Activated T-helper 1 cell treated with anti-CD3 and anti-CD28 coated beads, Interleukin-12 subunit alpha, Interleukin-12 subunit beta, Interleukin-2, Interleukin-4 antibody, amounts not matched to agents 30 ng/mL and 10 ng/mL and 1 ng/mL, durations not matched to agents 14 hours and 24 hours and 36 hours (primary cell): ENCODE results near the gene SSC5D. TPM values are rescaled to one million over a fixed set of nuclear protein-coding genes. Genes with fewer than 3 reads are reported as not detected.

ENCODE experiments used
- DNase-seq: peaks from one replicate; pipeline ENCODE4 v3.0.0; 2021; ENCODE audit warnings: low spot score
- H3K27ac Mint-ChIP-seq: one replicate; pipeline ENCODE4 v1.8.0; 2021; ENCODE audit warnings: mild to moderate bottlenecking, mixed read lengths
- H3K27me3 Mint-ChIP-seq: one replicate; pipeline ENCODE4 v1.8.0; 2022; ENCODE audit warnings: mild to moderate bottlenecking, moderate library complexity, mixed read lengths; ENCODE audit not compliant: insufficient read depth
- H3K36me3 Mint-ChIP-seq: one replicate; pipeline ENCODE4 v1.8.0; 2021; ENCODE audit warnings: low read depth, mixed read lengths
- H3K4me1 Mint-ChIP-seq: one replicate; pipeline ENCODE4 v1.8.0; 2021; ENCODE audit warnings: low read depth, mixed read lengths
- H3K4me3 Mint-ChIP-seq: one replicate; pipeline ENCODE4 v1.8.0; 2021; ENCODE audit warnings: mild to moderate bottlenecking, moderate library complexity, mixed read lengths
- H3K9me3 Mint-ChIP-seq: one replicate; pipeline ENCODE4 v1.8.0; 2021; ENCODE audit warnings: mixed read lengths
- intact Hi-C: fragments of 100-400 bp; cut with micrococcal nuclease; formaldehyde crosslinking; loops from one replicate; pipeline ENCODE4 v1.15.1; 2024
- total RNA-seq: library from RNA; stranded (reverse); gene quantifications from 2 replicates; pipeline ENCODE4 v1.2.3, GENCODE V29; 2022

Gene SSC5D
- total RNA-seq, 1 donor from 2014 or later = 0.65 TPM

GRCh38 chr19:55468054-55468393 lies 20.2 kb upstream of the SSC5D start:
- intact Hi-C loops = no loop called here
- Mint-ChIP-seq H3K36me3 (no peaks in the 10 kb centered on the region), H3K4me3 (no peak overlapping the region), H3K27ac (no peak overlapping the region), H3K4me1 (peaks cover 5% of the 10 kb centered on the region), H3K27me3 (peaks cover 2% of the 10 kb centered on the region), H3K9me3 (no peaks in the 10 kb centered on the region)
- DNase-seq = no peak

- Mint-ChIP-seq H3K9me3 (no peaks in the 10 kb centered on the region), H3K4me3 (no peak overlapping the region), H3K36me3 (no peaks in the 10 kb centered on the region), H3K4me1 (peaks cover 5% of the 10 kb centered on the region), H3K27ac (no peak overlapping the region), H3K27me3 (peaks cover 4% of the 10 kb centered on the region)
- intact Hi-C loops = no loop called here
- no peak for DNase-seq
These were observed 17.0 kb upstream of the SSC5D start for GRCh38 chr19:55471266-55471665.

DNA sequence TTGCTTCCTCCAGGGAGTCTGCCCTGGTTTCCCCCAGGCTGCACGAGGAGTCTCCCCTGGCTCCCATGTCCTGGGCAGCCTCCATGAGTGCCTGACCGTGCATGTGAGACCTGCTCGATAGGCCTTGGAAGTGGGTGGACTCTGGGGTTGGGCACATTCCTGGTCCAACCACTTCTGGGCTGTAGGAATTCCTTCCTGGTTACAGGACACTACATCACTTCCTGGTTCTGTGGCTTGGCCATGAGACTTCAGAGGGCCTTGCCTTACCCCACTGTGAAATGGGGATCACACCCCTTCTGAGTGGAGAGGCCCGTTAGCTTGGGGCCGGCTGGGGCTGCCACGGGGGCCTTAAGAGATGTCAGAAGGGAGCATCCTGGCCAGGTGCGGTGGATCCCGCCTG lies 15.8 kb upstream of the SSC5D start:
- Mint-ChIP-seq H3K9me3 (no peaks in the 10 kb centered on the region), H3K27me3 (peaks cover 4% of the 10 kb centered on the region), H3K4me1 (peaks cover 5% of the 10 kb centered on the region), H3K36me3 (no peaks in the 10 kb centered on the region), H3K27ac (no peak overlapping the region), H3K4me3 (no peak overlapping the region)
- no peak for DNase-seq
- intact Hi-C loops = no loop called here

DNA sequence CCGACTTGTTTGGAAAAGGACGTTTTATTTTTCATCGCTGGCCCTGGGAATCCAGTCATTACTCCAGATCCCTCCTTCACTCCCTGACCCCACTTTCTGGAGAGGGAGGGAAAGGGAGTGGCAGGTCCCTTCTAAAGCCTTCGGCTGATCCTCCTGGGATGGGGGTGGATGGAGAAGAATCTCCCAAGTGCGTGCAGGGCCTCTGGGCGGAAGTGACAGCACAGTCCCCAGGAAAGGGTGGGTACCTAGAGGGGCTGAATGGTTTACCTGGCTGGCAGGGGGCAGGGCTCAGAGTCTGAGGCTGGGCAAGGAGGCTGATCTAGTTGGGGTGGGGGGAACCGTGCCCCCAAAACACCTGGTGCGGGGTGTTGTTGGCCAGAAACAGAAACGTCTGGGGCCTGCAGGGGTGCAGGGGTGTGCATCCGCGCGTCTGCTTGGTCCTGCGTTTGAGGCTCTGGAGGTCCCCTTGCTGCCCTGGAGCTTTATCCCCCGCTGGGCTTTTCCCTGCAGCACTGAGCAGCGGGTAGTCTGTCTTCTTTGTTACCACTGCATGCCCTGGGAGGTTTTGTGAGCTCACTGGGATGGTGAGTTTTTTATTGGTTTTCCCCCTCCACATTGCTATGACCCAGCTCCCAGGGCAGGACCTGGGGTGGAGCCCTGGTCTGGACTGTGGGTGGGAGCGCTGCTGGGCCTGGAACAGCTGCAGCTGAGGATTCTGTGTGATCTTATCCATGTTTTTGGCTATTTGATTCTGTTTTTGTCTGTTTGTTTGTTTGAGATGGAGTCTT lies 14.8 kb upstream of the SSC5D start:
- Mint-ChIP-seq H3K27ac (no peak overlapping the region), H3K27me3 (peaks cover 2% of the 10 kb centered on the region)
- intact Hi-C loops = loop anchor here (1.0 kb wide), 1 partner anchor 225 kb away; no protein-coding TSS in a partner anchor

DNA sequence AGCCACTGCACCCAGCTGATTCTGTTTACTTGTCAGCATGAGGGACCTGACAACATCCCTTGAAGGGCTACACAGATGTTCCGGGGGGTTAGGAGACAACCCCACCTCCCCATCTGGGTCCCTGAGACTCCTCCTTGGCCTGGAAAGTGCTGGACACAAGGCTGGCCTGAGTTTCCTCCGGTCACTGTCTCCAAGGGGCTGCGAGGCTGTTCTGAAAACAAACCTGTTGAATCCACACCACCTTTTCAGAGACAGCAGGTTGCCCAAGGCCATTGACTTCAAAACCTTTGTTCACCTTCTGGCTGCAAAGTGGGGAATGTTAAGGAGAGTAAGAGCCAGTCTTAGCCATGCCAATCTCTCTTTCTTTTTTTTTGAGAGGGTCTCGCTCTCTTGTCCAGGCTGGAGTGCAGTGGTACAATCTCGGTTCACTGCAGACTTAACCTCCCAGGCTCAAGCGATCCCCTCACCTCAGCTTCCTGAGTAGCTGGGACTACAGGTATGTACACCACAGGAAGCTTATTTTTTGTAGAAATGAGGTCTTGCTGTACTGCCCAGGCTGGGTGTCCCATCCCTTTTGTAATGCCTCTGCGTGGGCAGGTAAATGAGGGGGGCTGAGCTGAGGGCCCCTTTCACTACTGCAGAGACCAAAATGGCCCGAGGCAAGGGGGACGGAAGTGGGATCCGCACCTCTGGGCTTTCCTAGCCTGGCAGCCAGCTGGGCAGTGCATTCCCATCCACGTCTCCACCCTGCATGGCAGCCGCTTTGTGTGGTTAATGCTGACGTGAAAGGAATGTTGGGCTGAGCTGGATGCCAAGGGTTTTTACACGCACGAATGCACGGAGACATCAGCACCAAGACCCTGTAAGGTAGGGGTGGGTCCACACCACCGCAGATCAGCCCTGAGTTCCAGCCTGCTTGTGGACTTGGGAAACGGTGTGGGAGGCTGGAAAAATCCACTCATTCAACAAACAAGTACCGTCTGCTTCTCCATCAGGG lies 13.7 kb upstream of the SSC5D start:
- H3K27me3 Mint-ChIP-seq = peaks cover 2% of the 10 kb centered on the region
- DNase-seq = no peak
- H3K4me1 Mint-ChIP-seq = peaks cover 18% of the 10 kb centered on the region
- H3K27ac Mint-ChIP-seq = no peak overlapping the region
- no peak overlapping the region for H3K4me3 Mint-ChIP-seq
- intact Hi-C loops = loop anchor here (1.0 to 5.0 kb wide), 2 partner anchors 226 to 1093 kb away; partner anchors contain the start of gene ZNF470
- H3K36me3 Mint-ChIP-seq = no peaks in the 10 kb centered on the region
- no peaks in the 10 kb centered on the region for H3K9me3 Mint-ChIP-seq

More for the DNA sequence above, 14.8 kb upstream of the SSC5D start:
- no peak for DNase-seq
- Mint-ChIP-seq H3K9me3 (no peaks in the 10 kb centered on the region), H3K4me1 (peaks cover 9% of the 10 kb centered on the region), H3K36me3 (no peaks in the 10 kb centered on the region), H3K4me3 (no peak overlapping the region)

DNA sequence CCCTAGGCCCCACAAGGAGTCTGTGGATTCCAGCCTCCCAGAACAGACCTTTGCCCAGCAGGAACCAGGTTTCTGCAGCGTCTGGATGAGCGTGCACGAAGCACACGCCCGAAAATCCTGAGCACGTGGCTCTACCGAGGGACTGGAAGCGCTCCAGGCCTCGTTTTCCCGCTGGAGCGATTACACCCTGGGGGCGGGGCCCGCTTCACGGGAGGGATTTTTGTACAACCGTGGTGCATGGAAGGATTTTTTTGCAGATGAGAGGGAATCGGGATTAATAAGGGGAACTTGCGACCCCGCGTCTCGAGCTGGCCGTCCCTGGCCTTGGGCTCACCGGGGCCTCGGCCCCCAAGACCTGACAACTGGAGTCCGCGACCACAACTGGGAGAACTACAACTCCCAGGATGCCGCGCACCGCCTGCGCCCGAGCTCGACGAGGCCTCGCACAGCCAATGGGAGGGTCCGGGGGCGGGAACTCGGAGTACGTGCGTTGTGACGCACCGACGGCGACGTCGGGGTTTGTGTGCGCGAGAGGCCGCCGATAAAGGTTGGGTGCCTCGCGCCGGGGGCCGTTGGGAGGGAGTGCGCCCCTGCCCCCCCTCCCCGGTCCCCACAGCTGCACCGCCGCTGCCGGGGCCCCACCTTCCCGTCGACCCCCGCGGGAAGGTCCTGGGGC lies 12.0 kb upstream of the SSC5D start, which contains the start of gene ZNF628:
Gene ZNF628 (plus strand): TSS at position 518 of the 676 bp plus-strand sequence. CDS start 3,294 bp downstream, outside the sequence.
- intact Hi-C loops = loop anchor here (1.0 to 5.0 kb wide), 16 partner anchors 9 to 1091 kb away; partner anchors contain the start of genes FIZ1, HSPBP1, ISOC2 and KMT5C
- peak; percentile 96 for DNase-seq
- no peaks in the 10 kb centered on the region for H3K9me3 Mint-ChIP-seq
- H3K27me3 Mint-ChIP-seq = peaks cover 2% of the 10 kb centered on the region
- H3K4me3 Mint-ChIP-seq = peak within 1 kb of the TSS; percentile 91
- peak within 1 kb of the TSS; percentile 79 for H3K27ac Mint-ChIP-seq
- H3K4me1 Mint-ChIP-seq = peaks cover 18% of the 10 kb centered on the region
- H3K36me3 Mint-ChIP-seq = no peaks in the 10 kb centered on the region

GRCh38 chr19:55477905-55478304 lies 10.3 kb upstream of the SSC5D start:
- Mint-ChIP-seq H3K4me3 (peak overlapping the region; percentile 91), H3K27ac (peak overlapping the region; percentile 27), H3K9me3 (no peaks in the 10 kb centered on the region), H3K4me1 (peaks cover 18% of the 10 kb centered on the region), H3K27me3 (peaks cover 2% of the 10 kb centered on the region), H3K36me3 (no peaks in the 10 kb centered on the region)
- intact Hi-C loops = loop anchor here (1.0 to 5.0 kb wide), 4 partner anchors 27 to 1089 kb away; partner anchors contain the start of genes PPP1R12C and ZNF470
- no peak for DNase-seq

DNA sequence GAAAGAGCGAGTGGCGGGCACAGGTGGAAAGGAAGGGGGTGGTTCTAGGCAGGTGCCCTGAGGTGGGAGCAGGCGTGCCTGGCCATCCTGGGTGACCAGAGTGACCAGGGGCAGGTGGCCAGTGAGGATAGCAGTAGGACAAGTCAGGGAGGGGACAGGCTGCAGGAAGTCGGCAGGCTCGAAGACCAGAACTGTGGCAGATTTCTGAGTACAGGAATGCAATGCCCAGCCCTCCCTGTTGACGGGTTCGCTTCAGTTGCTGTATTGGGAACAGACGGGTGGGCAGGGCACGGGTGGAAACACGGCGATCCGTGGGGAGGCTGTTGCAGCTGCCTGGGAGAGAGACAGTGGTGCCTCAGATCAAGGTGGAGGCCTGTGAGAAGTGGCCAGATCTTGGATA lies 9.9 kb upstream of the SSC5D start:
- Mint-ChIP-seq H3K36me3 (no peaks in the 10 kb centered on the region), H3K9me3 (no peaks in the 10 kb centered on the region), H3K27ac (no peak overlapping the region), H3K27me3 (no peaks in the 10 kb centered on the region), H3K4me3 (peak overlapping the region; percentile 91), H3K4me1 (peaks cover 18% of the 10 kb centered on the region)
- intact Hi-C loops = loop anchor here (5.0 kb wide), 1 partner anchor 1089 kb away; the partner anchor contains the start of gene ZNF470
- no peak for DNase-seq

- Mint-ChIP-seq H3K9me3 (no peaks in the 10 kb centered on the region), H3K27ac (no peak overlapping the region), H3K4me1 (peaks cover 18% of the 10 kb centered on the region), H3K36me3 (no peaks in the 10 kb centered on the region), H3K27me3 (no peaks in the 10 kb centered on the region), H3K4me3 (peak overlapping the region; percentile 9)
- no peak for DNase-seq
- intact Hi-C loops = loop anchor here (5.0 kb wide), 1 partner anchor 1088 kb away; the partner anchor contains the start of gene ZNF470
These were observed 9.2 kb upstream of the SSC5D start for GRCh38 chr19:55479045-55479444.

DNA sequence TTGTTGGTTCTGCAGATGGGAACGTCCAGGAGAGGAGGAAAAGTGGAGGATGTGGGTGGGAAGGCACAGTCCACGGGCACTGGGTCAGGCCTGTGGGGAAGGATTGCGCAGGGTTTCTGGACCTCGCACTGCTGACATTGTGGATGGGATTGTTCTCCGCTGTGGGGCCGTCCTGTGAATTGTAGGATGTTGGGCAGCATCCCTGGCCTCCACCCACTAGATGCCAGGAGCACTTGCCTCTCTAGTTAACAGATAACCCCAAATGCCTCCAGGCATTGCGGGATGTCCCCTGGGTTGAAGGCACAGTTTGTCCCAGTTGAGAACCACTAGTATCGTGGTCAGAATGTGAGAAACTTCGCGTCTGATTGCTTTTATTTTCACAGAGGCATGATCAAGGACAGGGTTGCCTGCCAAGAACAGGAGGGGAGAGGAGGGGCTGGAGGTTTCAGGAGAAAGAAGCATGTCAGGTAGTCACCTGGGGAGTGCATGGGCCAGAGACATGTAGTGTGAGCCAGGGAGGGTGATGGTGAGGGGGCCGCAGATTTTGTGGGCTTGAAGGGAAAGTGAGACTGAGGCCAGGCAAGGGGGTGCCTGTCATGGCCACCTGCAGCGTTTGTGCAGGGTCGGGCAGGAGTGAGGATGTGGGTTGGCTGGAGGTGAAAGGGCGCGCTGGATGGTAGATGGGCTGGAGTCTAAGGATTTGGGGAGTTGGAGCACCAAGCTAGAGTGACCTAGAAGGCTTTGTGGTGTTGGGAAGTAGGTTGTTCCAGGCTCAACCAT lies 8.6 kb upstream of the SSC5D start:
- peaks cover 18% of the 10 kb centered on the region for H3K4me1 Mint-ChIP-seq
- H3K27ac Mint-ChIP-seq = no peak overlapping the region
- no peak for DNase-seq
- H3K9me3 Mint-ChIP-seq = no peaks in the 10 kb centered on the region
- H3K36me3 Mint-ChIP-seq = no peaks in the 10 kb centered on the region
- H3K27me3 Mint-ChIP-seq = no peaks in the 10 kb centered on the region
- intact Hi-C loops = loop anchor here (5.0 kb wide), 1 partner anchor 1088 kb away; the partner anchor contains the start of gene ZNF470
- no peak overlapping the region for H3K4me3 Mint-ChIP-seq

DNA sequence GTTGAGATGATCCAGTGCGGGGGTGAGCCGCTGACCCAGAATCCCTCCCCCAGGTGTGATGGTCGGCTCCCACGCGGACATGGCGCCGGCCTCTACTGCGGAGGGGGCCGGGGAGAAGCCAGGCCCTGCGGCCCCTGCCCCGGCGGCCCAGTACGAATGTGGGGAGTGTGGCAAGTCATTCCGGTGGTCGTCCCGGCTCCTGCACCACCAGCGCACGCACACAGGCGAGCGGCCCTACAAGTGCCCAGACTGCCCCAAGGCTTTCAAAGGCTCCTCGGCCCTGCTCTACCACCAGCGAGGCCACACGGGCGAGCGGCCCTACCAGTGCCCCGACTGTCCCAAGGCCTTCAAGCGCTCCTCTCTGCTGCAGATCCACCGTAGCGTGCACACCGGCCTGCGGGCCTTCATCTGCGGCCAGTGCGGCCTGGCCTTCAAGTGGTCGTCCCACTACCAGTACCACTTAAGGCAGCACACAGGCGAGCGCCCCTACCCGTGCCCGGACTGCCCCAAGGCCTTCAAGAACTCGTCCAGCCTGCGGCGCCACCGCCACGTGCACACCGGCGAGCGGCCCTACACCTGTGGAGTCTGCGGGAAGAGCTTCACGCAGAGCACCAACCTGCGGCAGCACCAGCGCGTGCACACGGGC lies 7.0 kb upstream of the SSC5D start:
- no peak overlapping the region for H3K27ac Mint-ChIP-seq
- H3K4me3 Mint-ChIP-seq = no peak overlapping the region
- peaks cover 24% of the 10 kb centered on the region for H3K4me1 Mint-ChIP-seq
- intact Hi-C loops = no loop called here
- no peaks in the 10 kb centered on the region for H3K9me3 Mint-ChIP-seq
- H3K27me3 Mint-ChIP-seq = no peaks in the 10 kb centered on the region
- DNase-seq = no peak
- no peaks in the 10 kb centered on the region for H3K36me3 Mint-ChIP-seq
